Astrocyte (in vitro differentiated cells and primary cell): ENCODE results near the gene PKP1. TPM values are rescaled to one million over a fixed set of nuclear protein-coding genes. Genes with fewer than 3 reads are reported as not detected.

ENCODE experiments used
- DNase-seq: peaks from one replicate; pipeline ENCODE4 v3.0.0-alpha.2; 2010; ENCODE audit warnings: low read depth
- FAIRE-seq: peaks from 2 replicates; lab custom pipeline; 2011; peaks lifted over from hg19 to GRCh38; lab: Jason Lieb, UNC
- H2AFZ ChIP-seq: 2 replicates; pipeline ENCODE4 v1.6.0; 2012; ENCODE audit warnings: low read depth, low read length, inconsistent platforms
- H3K27ac ChIP-seq: 2 replicates; pipeline ENCODE4 v1.5.1; 2011; ENCODE audit warnings: low read depth, low read length, inconsistent platforms
- H3K27me3 ChIP-seq: 2 replicates; pipeline ENCODE4 v1.6.0; 2011; ENCODE audit warnings: low read length, inconsistent platforms; ENCODE audit not compliant: insufficient read depth
- H3K36me3 ChIP-seq: 2 replicates; pipeline ENCODE4 v1.5.1; 2011; ENCODE audit warnings: low read length, inconsistent platforms; ENCODE audit not compliant: insufficient read depth
- H3K4me1 ChIP-seq: 2 replicates; pipeline ENCODE4 v1.5.1; 2011; ENCODE audit warnings: low read length, inconsistent platforms; ENCODE audit not compliant: insufficient read depth
- H3K4me2 ChIP-seq: 2 replicates; pipeline ENCODE4 v1.6.0; 2012; ENCODE audit warnings: low read length, inconsistent platforms
- H3K4me3 ChIP-seq: 2 replicates; pipeline ENCODE4 v1.5.1; 2011; ENCODE audit warnings: low read depth, mild to moderate bottlenecking, low read length, inconsistent platforms; ENCODE audit not compliant: insufficient read depth
- H3K79me2 ChIP-seq: 2 replicates; pipeline ENCODE4 v1.6.0; 2012; ENCODE audit warnings: mild to moderate bottlenecking, low read length, inconsistent platforms; ENCODE audit not compliant: insufficient read depth
- H3K9ac ChIP-seq: 2 replicates; pipeline ENCODE4 v1.6.0; 2012; ENCODE audit warnings: mild to moderate bottlenecking, low read length, inconsistent platforms
- H3K9me3 ChIP-seq: 2 replicates; pipeline ENCODE4 v1.5.1; 2012; ENCODE audit warnings: low read depth, mild to moderate bottlenecking, low read length, inconsistent platforms; ENCODE audit not compliant: insufficient read depth
- H4K20me1 ChIP-seq: 2 replicates; pipeline ENCODE4 v1.6.0; 2012; ENCODE audit warnings: low read length, inconsistent platforms; ENCODE audit not compliant: insufficient read depth
- H3K27ac Mint-ChIP-seq: one replicate; pipeline ENCODE4 v1.8.0; 2021; ENCODE audit warnings: mild to moderate bottlenecking, mixed read lengths; ENCODE audit not compliant: unreplicated experiment
- H3K27me3 Mint-ChIP-seq: one replicate; pipeline ENCODE4 v1.8.0; 2021; ENCODE audit warnings: low read depth, mixed read lengths; ENCODE audit not compliant: unreplicated experiment
- H3K36me3 Mint-ChIP-seq: one replicate; pipeline ENCODE4 v1.8.0; 2021; ENCODE audit warnings: low read depth, mixed read lengths; ENCODE audit not compliant: unreplicated experiment
- H3K4me1 Mint-ChIP-seq: one replicate; pipeline ENCODE4 v1.8.0; 2021; ENCODE audit warnings: low read depth, mixed read lengths; ENCODE audit not compliant: unreplicated experiment
- H3K4me3 Mint-ChIP-seq: one replicate; pipeline ENCODE4 v1.8.0; 2021; ENCODE audit warnings: mild to moderate bottlenecking, moderate library complexity, mixed read lengths; ENCODE audit not compliant: unreplicated experiment
- H3K9me3 Mint-ChIP-seq: one replicate; pipeline ENCODE4 v1.8.0; 2021; ENCODE audit warnings: mild to moderate bottlenecking, mixed read lengths; ENCODE audit not compliant: unreplicated experiment
- CTCF ChIP-seq: IDR thresholded peaks from 2 replicates; pipeline ENCODE4 v1.5.1; 2011; ENCODE audit warnings: low read depth, mild to moderate bottlenecking, inconsistent platforms, low read length, moderate library complexity; ENCODE audit not compliant: insufficient read depth
- EZH2 ChIP-seq: IDR thresholded peaks from 2 replicates; pipeline ENCODE4 v1.6.1; 2012; ENCODE audit warnings: mild to moderate bottlenecking, low read length, inconsistent platforms; ENCODE audit not compliant: insufficient read depth
- total RNA-seq: library from RNA; stranded (reverse); gene quantifications from 2 replicates; pipeline ENCODE4 v1.2.1, GENCODE V29; 2021

PKP1 gene
- total RNA-seq, 1 donor from 2014 or later = 0.07 TPM

- no peak overlapping the region for H3K27ac Mint-ChIP-seq
- H3K27me3 ChIP-seq = peaks cover 2% of the 10 kb centered on the region
- H3K27ac ChIP-seq = no peak overlapping the region
- H3K36me3 Mint-ChIP-seq = no peaks in the 10 kb centered on the region
- no peak overlapping the region for H3K4me3 ChIP-seq
- TF ChIP-seq CTCF = no peak
- TF ChIP-seq EZH2 = no peak
- H3K4me3 Mint-ChIP-seq = no peak overlapping the region
- H3K9me3 Mint-ChIP-seq = no peaks in the 10 kb centered on the region
- H3K4me1 ChIP-seq = no peaks in the 10 kb centered on the region
- FAIRE-seq (no peak), DNase-seq (no peak)
- no peak overlapping the region for H2AFZ ChIP-seq
- no peak overlapping the region for H3K9ac ChIP-seq
- peaks cover 39% of the 10 kb centered on the region for H3K27me3 Mint-ChIP-seq
- H3K9me3 ChIP-seq = no peaks in the 10 kb centered on the region
- no peak overlapping the region for H3K4me2 ChIP-seq
- no peaks in the 10 kb centered on the region for H3K79me2 ChIP-seq
- H3K36me3 ChIP-seq = no peaks in the 10 kb centered on the region
- no peaks in the 10 kb centered on the region for H4K20me1 ChIP-seq
- peaks cover 11% of the 10 kb centered on the region for H3K4me1 Mint-ChIP-seq
Measured at GRCh38 chr1:201302163-201303152, 19.2 kb downstream of the PKP1 start.

DNA sequence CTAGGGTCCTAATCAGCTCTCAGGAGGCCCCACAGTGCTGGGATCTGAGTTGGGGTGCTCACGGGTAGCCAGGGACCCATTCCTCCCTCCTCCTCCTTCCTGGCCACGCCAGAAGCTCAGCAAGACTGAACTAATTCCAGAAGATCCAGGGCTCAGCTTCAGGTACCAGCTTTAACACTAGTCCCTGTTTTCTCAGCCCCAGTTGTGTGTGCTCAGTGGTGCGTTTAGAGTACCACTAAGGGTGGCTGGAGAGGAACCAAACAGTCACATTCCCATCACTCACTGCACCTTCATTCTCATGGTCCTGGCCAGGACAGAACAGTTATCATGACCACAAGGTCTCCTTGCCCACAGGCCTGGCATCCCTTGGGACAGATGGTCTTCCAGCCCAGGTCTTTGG, 20.8 kb downstream of the PKP1 start:
- Mint-ChIP-seq H3K27me3 (peaks cover 29% of the 10 kb centered on the region), H3K27ac (no peak overlapping the region), H3K4me3 (no peak overlapping the region), H3K4me1 (peaks cover 17% of the 10 kb centered on the region), H3K36me3 (no peaks in the 10 kb centered on the region), H3K9me3 (no peaks in the 10 kb centered on the region)
- Histone ChIP-seq H4K20me1 (no peaks in the 10 kb centered on the region), H3K79me2 (no peaks in the 10 kb centered on the region), H3K36me3 (no peaks in the 10 kb centered on the region), H3K9ac (no peak overlapping the region), H3K4me3 (no peak overlapping the region), H3K27ac (no peak overlapping the region), H2AFZ (no peak overlapping the region), H3K27me3 (peaks cover 6% of the 10 kb centered on the region), H3K4me2 (no peak overlapping the region), H3K9me3 (no peaks in the 10 kb centered on the region), H3K4me1 (peaks cover 2% of the 10 kb centered on the region)
- no peak for DNase-seq
- no peak for TF ChIP-seq CTCF
- no peak for TF ChIP-seq EZH2
- FAIRE-seq = no peak

GRCh38 chr1:201305815-201306214, 22.5 kb downstream of the PKP1 start:
- no peak overlapping the region for H3K4me3 Mint-ChIP-seq
- no peaks in the 10 kb centered on the region for H4K20me1 ChIP-seq
- no peak for DNase-seq
- H3K27ac Mint-ChIP-seq = no peak overlapping the region
- no peak overlapping the region for H3K4me3 ChIP-seq
- H3K4me1 ChIP-seq = peaks cover 9% of the 10 kb centered on the region
- no peak overlapping the region for H3K4me2 ChIP-seq
- FAIRE-seq = no peak
- H3K9me3 ChIP-seq = no peaks in the 10 kb centered on the region
- no peak overlapping the region for H2AFZ ChIP-seq
- H3K27me3 ChIP-seq = peaks cover 14% of the 10 kb centered on the region
- H3K36me3 ChIP-seq = no peaks in the 10 kb centered on the region
- H3K27ac ChIP-seq = no peak overlapping the region
- no peaks in the 10 kb centered on the region for H3K79me2 ChIP-seq
- peaks cover 30% of the 10 kb centered on the region for H3K4me1 Mint-ChIP-seq
- no peak for TF ChIP-seq CTCF
- TF ChIP-seq EZH2 = no peak
- H3K27me3 Mint-ChIP-seq = peaks cover 24% of the 10 kb centered on the region
- no peak overlapping the region for H3K9ac ChIP-seq
- H3K36me3 Mint-ChIP-seq = no peaks in the 10 kb centered on the region
- no peaks in the 10 kb centered on the region for H3K9me3 Mint-ChIP-seq
